ENCODE data around the gene ARPC3. TPM values are rescaled to one million over a fixed set of nuclear protein-coding genes. Genes with fewer than 3 reads are reported as not detected.
"Not testable (repeated sequence)": the region's sequence is repeated elsewhere in the genome, so short reads cannot be mapped to it uniquely, and the experiment has no call there.

Gene ARPC3
- total and polyA plus RNA-seq, 4 donors, result 179 to 514 (median 343) TPM

DNA sequence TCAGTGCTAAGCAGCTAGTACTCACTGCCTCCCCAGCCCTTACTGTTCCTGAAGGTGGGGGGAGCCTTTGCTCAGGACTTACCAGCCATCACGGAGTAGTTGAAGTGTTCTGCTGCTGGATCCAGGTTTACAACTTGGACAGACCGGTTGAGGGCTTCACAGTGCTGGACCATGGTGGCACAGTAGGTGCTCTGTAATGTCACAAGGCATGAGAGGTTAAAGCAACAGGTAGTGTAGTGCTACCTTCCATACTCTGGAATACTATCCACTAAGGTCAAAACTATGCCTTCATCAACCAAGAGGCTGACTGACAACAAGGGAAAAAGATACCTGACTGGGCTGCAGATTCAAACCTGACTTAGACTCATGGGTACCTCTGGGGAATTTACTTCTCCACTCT, 14.9 kb upstream of the ARPC3 start:
- Histone ChIP-seq H3K36me3 (ENCODE audit: control insufficient read depth in 4 of 4, insufficient read depth in 4 of 4, low read length in 4 of 4) (peaks cover 0 to 14% (median 9%) of the 10 kb centered on the region in 4 donors), H3K9me3 (ENCODE audit: control insufficient read depth in 4 of 4, insufficient read depth in 3 of 4, low read length in 3 of 4) (no peaks in the 10 kb centered on the region), H3K9ac (ENCODE audit: insufficient read depth in 1 of 2, low read length in 2 of 2) (no peak overlapping the region), H3K4me1 (ENCODE audit: control insufficient read depth in 5 of 5, insufficient read depth in 5 of 5, low read length in 5 of 5) (peaks cover 4 to 17% (median 8%) of the 10 kb centered on the region in 5 donors), H3K27ac (ENCODE audit: low read depth in 1 of 2, low read length in 1 of 2) (no peak overlapping the region), H3K4me3 (no peak overlapping the region), H3K27me3 (ENCODE audit: control insufficient read depth in 3 of 3, insufficient read depth in 3 of 3, low read length in 2 of 3) (no peaks in the 10 kb centered on the region)
- DNase-seq (no peak), ATAC-seq (ENCODE audit: insufficient read depth, low FRiP score) (no peak)
- WGBS, 2 donors, result 92 to 95% methylated on average over 2 of the region's 2 CpGs
- TF ChIP-seq, protein P1, sequence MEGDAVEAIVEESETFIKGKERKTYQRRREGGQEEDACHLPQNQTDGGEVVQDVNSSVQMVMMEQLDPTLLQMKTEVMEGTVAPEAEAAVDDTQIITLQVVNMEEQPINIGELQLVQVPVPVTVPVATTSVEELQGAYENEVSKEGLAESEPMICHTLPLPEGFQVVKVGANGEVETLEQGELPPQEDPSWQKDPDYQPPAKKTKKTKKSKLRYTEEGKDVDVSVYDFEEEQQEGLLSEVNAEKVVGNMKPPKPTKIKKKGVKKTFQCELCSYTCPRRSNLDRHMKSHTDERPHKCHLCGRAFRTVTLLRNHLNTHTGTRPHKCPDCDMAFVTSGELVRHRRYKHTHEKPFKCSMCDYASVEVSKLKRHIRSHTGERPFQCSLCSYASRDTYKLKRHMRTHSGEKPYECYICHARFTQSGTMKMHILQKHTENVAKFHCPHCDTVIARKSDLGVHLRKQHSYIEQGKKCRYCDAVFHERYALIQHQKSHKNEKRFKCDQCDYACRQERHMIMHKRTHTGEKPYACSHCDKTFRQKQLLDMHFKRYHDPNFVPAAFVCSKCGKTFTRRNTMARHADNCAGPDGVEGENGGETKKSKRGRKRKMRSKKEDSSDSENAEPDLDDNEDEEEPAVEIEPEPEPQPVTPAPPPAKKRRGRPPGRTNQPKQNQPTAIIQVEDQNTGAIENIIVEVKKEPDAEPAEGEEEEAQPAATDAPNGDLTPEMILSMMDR (IDR thresholded peaks at IDR 0.05; ENCODE audit: control extremely low read depth, extremely low read depth), result no peak

DNA sequence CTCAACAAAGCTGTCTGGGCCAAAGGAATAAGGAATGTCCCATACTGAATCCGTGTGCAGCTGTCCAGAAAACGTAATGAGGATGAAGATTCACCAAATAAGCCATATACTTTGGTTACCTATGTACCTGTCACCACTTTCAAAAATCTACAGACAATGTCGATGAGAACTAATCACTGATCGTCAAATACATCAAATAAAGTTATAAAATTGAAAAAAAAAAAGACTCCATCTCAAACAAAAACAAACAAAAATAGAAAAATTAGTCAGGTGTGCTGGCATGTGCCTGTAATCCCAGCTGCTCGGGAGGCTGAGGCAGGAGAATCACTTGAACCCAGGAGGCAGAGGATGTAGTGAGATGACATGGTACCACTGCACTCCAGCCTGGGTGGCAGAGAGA, 11.1 kb upstream of the ARPC3 start:
- H3K27me3 ChIP-seq (ENCODE audit: control insufficient read depth in 3 of 3, insufficient read depth in 3 of 3, low read length in 2 of 3); H3K27ac ChIP-seq (ENCODE audit: low read depth in 1 of 2, low read length in 1 of 2); ATAC-seq (ENCODE audit: insufficient read depth, low FRiP score); H3K9me3 ChIP-seq (ENCODE audit: control insufficient read depth in 4 of 4, insufficient read depth in 3 of 4, low read length in 3 of 4); H3K9ac ChIP-seq (ENCODE audit: insufficient read depth in 1 of 2, low read length in 2 of 2); DNase-seq; H3K4me1 ChIP-seq (ENCODE audit: control insufficient read depth in 5 of 5, insufficient read depth in 5 of 5, low read length in 5 of 5); H3K4me3 ChIP-seq: not testable (repeated sequence)
- WGBS, 2 donors, result 91 to 94% methylated on average over 5 of the region's 5 CpGs
- H3K36me3 ChIP-seq (ENCODE audit: control insufficient read depth in 4 of 4, insufficient read depth in 4 of 4, low read length in 4 of 4), result peaks cover 6 to 27% (median 17%) of the 10 kb centered on the region in 4 donors

DNA sequence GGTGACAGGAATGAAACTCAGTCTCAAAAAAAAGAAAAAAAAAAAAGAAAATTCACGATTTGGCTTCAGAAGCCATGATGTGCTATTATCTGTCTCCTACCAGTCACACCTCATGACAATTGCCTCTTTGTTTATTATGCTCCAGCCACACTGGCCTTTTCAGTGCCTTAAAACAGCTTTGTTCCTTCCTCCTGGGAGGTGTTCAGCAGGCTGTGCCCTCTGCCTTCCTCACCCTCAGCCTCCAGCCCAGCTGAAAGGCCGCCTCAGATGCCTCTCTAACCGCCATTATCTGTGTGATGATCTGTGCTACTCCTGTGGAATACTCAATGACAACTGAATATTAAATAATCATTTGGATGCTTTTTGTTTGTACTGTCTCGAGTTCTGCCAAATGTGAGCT, 8.6 kb upstream of the ARPC3 start:
- Histone ChIP-seq H3K4me3 (no peak overlapping the region), H3K36me3 (ENCODE audit: control insufficient read depth in 4 of 4, insufficient read depth in 4 of 4, low read length in 4 of 4) (peaks cover 6 to 20% (median 14%) of the 10 kb centered on the region in 4 donors), H3K27ac (ENCODE audit: low read depth in 1 of 2, low read length in 1 of 2) (no peak overlapping the region), H3K4me1 (ENCODE audit: control insufficient read depth in 5 of 5, insufficient read depth in 5 of 5, low read length in 5 of 5) (no peaks in the 10 kb centered on the region), H3K9me3 (ENCODE audit: control insufficient read depth in 4 of 4, insufficient read depth in 3 of 4, low read length in 3 of 4) (no peaks in the 10 kb centered on the region), H3K27me3 (ENCODE audit: control insufficient read depth in 3 of 3, insufficient read depth in 3 of 3, low read length in 2 of 3) (no peaks in the 10 kb centered on the region), H3K9ac (ENCODE audit: insufficient read depth in 1 of 2, low read length in 2 of 2) (no peak overlapping the region)
- TF ChIP-seq, protein P1 (IDR thresholded peaks at IDR 0.05; ENCODE audit: control extremely low read depth, extremely low read depth), result no peak
- no peak for DNase-seq
- ATAC-seq (ENCODE audit: insufficient read depth, low FRiP score), result no peak
- 93 to 95% methylated on average over 4 of the region's 4 CpGs for WGBS, 2 donors

DNA sequence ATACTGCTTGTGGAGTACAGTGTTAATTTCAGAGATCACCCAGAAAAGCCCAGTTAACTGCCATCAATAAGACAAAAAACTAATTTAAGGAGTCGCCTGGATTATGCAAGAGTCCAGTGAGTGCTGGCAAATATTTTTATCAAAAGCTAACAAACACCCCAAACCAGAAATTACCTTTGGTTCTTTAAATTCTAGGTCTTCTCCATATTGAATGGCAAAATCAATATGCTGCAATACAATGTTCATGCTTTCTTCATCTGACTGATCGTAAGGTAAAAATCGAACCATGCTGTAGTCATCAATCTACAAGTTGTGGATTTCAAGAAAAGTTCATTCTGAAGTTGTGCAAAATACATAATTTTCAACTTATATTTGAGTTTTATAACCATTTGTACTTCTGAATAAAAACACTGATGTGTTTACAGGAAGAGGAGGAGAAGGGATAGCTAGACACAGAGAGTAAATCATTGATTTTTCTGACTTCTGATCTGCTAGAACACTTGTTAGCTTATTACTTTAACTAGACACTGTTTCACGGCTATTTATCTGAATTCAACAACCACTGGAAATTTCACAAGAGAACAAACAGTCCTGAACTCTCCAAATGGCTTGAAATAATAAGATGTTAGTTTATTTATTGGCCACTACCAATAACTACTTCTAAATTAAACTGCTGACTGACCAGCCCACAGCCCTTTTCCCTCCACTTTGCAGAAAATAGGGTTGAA, 3.6 kb upstream of the ARPC3 start:
- Histone ChIP-seq H3K9ac (ENCODE audit: insufficient read depth in 1 of 2, low read length in 2 of 2) (no peak overlapping the region), H3K9me3 (ENCODE audit: control insufficient read depth in 4 of 4, insufficient read depth in 3 of 4, low read length in 3 of 4) (no peaks in the 10 kb centered on the region), H3K27me3 (ENCODE audit: control insufficient read depth in 3 of 3, insufficient read depth in 3 of 3, low read length in 2 of 3) (no peaks in the 10 kb centered on the region), H3K27ac (ENCODE audit: low read depth in 1 of 2, low read length in 1 of 2) (no peak overlapping the region), H3K36me3 (ENCODE audit: control insufficient read depth in 4 of 4, insufficient read depth in 4 of 4, low read length in 4 of 4) (peaks cover 2 to 19% (median 5%) of the 10 kb centered on the region in 4 donors), H3K4me3 (no peak overlapping the region), H3K4me1 (ENCODE audit: control insufficient read depth in 5 of 5, insufficient read depth in 5 of 5, low read length in 5 of 5) (peaks cover 0 to 5% (median 3%) of the 10 kb centered on the region in 5 donors)
- 81 to 84% methylated on average over 4 of the region's 4 CpGs for WGBS, 2 donors
- TF ChIP-seq, protein P1 (IDR thresholded peaks at IDR 0.05; ENCODE audit: control extremely low read depth, extremely low read depth), result no peak
- no peak for ATAC-seq (ENCODE audit: insufficient read depth, low FRiP score)
- no peak for DNase-seq
